ENCODE results near the gene GPC2.

The GPC2 gene

DNA sequence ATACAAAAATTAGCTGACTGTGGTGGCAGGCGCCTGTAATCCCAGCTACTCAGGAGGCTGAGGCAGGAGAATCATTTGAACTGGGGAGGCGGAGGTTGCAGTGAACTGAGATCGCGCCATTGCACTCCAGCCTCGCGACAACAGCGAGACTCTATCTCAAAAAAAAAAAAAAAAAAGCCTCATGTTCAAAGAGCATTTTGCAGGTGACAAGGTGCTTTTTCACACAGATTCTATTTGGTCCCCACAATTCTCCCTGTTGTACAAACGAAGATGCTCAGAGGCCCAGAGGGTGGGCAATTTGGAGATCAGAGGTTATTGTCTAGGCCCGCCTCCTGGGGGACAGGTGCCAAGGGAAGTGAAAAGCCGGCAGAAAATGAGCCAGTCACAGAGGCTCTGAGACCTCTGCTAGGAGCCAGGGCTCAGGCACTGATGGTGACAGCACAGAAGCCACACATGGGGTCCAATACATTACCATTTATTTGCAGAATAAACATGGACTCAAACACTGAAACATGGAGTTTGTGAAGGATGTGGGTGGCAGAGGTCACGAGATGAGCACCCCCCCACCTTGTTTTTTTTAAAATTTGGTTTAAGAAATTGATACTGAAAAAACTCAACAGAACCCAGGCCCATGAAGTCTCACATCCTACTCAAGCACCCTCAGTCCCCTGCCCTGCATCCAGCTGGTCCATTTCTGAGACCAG is 7.9 kb downstream of the GPC2 start:
- DNase-seq (ENCODE audit: low read depth) = no peak

DNA sequence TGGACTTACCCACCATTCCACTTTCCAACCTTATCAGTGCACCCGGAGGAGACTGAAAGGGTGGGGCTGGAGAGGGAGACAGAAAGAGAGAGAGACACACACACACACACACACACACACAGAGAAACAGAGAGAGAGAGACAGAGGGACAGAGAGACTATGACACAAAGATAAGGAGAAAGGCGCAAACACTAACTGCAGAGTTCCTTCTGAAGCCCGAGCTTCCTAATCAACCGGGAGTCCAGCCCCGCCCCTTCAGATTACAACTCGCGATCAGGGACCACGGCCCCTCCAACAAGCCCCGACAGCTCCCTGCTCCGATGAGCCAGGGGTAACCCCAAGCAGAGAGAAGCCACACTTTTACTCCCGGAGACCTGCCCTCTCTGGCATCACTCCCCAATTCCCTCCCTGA is 9.3 kb downstream of the GPC2 start:
- DNase-seq (ENCODE audit: low read depth) = no peak

DNA sequence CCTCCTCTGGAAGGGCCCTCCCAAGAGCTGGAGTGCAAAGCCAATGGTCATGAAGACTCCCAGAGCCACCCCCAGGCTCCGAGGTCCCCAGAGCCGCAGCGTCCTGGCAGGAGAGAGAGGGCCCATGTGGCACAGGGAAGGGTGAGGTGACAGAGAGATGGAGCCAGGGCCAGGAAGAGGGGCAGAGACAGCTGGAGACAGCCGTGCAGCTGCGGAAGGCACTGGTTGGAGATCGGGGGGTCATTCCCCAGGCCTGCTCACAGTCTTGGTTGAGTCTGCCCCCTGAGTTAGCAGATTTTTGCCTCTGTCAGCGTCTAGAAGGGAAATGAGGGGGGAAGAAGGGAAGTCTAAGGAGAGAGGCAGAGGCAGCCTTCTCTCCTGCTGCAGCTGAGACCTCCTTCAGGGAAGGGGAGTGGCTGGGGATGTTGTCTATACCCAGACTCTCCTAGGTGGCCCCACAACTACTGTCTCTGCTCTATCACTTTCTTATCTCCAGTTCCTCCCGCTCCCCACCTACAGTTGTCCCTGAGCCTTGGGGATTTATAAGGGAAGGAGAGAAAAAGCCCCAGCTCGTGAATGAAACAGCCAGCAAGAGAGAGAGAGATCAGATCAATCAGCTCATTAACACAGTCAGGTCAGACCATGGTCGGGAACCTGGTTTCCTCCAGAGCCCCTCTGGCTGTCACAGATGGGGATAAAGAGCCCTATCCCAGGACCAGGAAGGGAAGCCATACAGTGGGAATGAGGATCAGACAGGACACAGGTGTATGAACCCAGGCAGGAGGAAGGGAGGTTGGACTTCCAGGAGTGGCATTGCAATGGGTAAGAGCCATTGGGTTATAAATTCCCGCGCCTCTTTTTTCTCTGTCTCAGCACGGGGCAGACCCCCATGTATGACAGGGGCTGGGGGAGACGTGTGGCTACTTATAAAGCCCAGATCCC is 9.9 kb downstream of the GPC2 start:
- DNase-seq (ENCODE audit: low read depth) = no peak

DNA sequence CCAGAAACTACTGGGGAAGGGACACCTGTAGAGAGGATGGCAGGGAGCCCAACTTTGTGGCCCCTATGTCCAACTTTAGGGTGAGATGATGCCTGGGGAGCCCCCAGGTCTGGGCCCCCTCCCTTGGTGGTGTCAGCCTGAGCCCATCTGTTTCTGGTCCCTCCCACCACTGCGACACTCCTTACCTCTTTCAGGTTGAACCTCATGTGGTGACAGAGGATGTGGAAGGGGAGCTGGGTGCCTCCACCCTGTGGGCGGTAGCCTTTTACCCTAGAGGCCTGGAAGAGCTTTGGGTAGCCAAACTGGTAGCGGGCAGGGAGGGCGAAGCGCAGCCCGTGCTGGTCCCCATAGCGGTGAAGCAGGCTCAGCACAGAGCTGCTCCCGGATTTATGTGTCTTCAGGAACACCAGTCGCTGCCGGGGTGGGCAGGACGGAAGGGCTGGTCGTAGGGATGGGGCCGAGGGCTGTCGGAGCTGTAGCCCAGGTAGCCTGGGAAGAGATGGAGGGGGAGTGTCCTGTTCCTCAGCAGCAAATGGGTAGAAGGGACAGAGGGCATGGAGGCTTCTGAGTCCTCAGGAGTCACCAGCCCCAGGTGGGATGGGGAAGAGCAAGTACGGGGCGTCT is 10.8 kb downstream of the GPC2 start:
- DNase-seq (ENCODE audit: low read depth) = no peak

DNA sequence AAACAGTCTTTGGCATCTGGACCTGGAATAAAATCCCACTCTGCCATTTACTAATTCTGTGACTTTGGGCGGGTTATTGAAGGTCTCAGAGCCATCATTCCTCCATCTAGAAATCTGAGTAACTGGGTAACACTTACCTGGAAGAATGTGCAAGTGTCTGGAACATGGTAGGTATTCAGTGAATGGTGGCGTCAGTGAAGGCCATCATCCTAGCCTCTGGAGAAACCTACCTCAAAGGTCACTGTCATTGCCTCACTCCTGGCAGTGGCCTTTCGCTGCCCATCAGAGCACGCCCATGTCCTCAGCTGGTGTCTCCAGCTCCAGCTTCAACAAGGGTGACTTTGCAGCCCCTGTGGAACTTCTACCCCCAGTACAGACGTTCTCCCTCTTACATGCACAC is 13.3 kb downstream of the GPC2 start:
- no peak for DNase-seq (ENCODE audit: low read depth)

DNA sequence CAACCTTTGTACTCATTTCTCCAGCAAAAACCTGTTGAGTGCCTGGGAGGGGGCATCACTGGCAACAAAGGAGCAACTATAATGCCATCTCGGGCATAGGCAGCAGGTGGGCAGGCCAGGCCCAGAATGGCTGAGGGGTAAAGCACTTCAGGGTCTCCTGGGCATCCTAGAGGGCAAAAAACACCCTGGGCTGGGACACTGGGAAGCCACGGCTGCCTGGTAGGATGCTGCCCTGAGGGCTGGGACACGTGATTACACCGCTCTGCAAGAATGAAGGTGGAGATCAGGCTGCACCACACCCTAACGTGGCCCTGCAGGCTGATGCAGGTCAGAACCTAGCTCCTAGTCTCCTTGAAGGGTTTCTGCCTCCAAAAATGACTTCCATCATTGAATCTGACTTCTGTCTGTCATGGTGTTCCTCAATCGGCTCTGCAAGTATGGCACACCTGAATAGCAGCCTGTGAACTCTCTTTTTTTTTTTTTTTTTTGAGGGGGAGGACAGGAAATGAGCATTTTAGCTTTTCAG is 14.1 kb downstream of the GPC2 start:
- DNase-seq (ENCODE audit: low read depth) = no peak

DNA sequence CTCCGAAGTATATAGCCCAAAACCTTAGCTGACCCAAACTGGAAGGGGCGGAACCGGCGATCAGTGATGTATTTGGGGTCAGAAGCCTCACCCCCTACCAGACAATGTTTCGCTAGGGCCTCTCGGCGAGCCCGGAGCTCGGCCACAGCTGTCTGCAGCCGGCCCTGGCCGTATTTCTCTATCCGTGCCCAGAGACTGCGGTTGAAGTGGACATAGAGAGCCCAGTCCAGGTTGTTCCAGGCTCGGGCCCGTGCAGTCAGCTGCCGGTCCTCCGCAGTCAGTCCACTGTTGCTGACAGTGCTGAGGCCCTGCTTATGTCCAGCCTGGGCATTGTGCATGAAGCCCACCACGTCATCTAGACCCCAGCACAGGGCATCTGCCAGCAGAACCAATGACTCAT is 17.1 kb downstream of the GPC2 start:
- no peak for DNase-seq (ENCODE audit: low read depth)

DNA sequence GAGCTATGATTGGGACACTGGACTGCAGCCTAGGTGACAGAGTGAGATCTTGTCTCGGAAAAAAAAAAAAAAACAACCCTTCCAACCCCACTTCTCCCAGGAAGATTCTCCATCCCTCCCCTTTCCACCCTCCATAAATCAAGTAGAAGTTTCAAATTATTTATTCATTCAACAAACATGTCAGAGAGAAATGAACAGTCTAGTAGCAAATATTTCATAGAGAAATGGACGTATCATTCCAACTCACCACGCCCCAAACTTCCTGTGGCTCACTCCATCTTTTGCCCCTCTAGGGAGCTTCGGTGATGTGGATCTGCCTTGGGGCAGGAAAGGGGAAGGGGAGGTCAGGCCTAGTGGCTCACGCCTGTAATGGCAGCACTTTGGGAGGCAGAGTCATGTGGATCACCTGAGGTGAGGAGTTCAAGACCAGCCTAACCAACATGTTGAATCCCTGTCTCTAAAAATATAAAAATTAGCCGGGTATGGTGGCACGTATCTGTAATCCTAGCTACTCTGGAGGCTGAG is 18.0 kb downstream of the GPC2 start:
- DNase-seq (ENCODE audit: low read depth) = no peak

DNA sequence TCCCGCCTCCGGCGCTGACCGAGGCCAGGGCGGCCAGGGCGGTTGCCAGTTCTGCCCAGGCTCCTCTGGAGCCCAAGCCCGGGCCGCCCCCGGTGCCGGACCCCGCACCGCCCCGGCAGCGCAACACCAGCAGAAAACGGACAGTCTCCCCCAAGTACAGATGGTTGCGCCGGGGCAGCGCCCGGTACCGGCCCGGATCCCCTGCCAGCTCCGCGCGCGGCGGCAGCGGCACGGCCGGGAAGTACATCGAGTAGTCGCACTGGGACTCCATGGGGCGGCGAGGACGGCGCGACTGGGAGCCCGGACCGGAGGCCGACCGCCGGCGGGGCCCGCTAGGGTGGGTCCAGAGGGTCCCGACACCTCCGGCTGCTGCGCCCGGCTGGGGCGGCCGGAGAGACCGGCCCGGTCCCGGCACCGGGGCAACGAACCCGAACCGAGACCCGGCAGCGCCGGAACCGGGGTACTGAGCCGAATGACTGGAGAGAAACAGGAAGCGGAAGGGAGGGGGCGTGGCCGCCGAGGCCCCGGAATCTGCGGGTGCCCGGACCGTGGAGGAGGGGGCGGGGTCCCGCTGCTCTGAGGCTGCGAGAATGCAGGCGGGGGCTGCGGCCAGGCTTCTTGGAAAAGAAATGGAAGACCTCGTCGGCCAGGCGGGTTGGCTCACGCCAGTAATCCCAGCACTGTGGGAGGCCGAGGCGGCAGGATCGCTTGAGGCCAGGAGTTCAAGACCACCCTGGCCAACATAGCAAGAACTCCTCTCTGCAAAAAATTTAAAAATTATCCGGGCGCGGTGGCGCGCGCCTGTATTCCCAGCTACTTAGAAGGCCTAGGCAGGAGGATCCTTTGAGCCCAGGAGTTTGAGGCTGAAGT is 18.7 kb downstream of the GPC2 start, which contains the start of gene TRAPPC14:
Gene TRAPPC14, minus strand, starts transcription at position 495 of the 870 bp plus-strand sequence. Its CDS starts 224 bp downstream, at position 271.
- DNase-seq (ENCODE audit: low read depth) = peak; percentile 90

DNA sequence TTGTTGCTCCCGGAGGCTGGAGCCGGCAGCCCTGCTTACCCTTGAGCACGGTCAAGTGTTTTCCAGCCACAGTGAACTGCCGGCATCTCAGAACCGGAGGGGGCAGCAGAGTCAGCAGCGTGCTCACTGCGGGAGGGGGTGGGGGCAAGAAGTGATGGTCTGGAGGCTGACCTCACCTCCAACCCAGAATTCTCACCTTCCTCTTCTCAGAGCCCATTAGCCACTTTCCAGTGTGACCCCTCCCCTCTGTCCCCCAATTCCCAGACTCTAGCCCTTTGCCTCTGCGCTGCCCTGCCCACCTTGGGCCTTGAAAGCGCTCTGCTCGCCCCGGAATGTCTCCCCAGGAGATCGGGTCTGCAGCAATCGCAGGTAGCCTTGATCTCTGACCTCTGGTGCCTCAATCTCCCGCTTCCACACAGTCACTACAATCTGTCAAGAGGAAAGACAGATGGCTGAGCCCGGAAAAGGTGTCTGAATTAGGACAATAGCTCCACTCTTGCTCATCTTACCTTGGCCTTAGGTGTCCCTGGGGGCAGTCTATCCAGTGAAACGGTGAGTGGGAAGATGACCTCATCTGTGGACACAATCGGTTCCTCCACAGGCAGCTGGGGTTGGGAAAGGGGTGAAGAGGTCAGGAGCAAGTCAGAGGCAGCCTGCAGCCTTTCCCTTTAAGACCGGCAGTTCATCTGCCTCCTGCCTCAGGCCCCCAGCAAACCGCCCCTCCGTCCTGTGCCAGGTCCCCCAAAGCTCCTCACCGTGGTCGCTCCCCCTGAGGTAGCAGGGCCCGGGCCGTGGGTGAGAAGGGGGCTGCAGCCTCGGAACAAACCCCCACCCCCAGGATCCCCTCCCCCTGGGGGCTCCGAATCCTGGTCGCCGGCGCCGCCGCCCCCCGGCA is 19.6 kb downstream of the GPC2 start:
- no peak for DNase-seq (ENCODE audit: low read depth)

DNA sequence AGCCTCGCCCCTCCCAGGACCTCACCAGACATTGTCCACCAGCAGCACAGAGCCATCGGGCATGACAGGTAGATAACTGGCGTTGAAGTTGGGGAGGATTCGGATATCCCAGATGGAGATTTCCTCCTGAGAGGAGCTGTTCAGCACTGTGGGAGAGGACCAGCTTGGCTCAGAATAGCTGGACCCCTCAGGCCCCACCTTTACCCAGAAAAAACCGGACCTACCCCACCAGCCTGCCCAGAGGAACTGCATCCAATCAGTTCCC is 20.2 kb downstream of the GPC2 start:
- DNase-seq (ENCODE audit: low read depth) = no peak

DNA sequence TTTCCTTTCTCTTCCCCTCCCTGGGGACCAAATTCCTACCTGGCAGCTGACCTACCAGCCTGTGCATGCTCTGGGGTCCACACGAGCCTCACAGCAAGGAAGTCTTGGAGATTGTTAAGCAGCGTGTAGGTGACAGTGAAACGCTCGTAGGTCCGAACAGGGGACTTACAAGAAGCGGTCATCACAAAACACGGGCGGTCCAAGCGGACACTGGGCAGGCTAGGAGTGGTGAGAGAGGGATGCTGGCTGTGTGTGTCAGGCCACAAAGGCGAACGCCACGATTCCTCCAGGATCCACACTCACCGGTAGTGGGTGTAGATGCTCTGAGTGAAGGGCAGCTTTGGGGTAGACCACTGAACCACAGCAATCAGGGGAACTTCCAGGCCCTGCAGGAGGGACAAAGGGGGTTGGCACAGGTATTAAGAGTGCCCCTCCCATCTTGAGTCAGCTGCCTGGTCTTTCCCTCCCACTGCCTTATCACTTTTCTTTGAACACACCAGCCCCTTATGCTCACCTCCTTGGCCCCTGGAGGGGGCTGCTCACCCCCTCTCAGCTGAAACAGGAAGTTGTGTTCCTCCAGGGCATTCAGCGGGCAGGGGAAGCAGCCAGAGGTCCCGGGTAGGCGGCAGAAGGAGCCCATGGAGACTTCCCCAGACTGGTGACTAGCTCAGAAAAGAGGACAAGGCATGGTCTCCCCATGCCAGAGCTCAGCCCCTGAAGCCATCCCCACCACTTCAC is 20.7 kb downstream of the GPC2 start:
- no peak for DNase-seq (ENCODE audit: low read depth)

DNA sequence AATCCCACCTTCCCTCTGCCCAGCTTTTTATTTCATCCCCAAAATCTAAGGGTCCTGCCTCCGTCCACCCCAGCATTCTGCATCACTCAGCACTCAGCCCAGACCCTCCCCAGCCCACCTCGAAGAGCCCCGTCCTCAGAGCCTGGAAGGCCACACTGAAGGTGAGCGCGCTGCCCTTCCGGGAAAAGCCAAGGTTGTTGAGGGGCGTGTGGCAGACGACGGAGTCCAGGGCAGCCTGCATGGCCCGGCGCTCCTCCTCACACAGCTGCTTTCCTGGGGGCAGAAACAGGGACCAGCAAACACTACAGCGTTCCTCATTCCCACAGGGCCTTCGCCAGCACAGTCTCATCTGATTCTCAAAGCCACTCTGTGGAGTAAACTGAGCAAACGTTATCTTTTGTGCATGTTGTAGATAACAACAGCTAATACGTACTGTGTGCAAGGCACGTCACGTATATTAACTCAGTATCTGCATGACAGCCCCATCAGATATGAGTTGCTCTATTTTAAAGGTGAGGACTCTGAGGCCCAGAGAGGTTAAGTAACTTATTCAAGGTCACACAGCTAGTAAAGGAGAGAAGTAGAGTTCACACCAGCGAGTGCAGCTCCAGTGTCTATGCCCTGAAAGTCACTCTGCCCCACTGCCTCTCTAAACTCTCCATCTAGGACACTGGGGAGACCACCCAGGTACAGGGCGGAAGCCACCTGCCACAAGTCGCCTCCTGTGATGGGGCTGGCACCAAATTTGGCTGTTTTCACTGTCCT is 21.4 kb downstream of the GPC2 start:
- DNase-seq (ENCODE audit: low read depth) = no peak

DNA sequence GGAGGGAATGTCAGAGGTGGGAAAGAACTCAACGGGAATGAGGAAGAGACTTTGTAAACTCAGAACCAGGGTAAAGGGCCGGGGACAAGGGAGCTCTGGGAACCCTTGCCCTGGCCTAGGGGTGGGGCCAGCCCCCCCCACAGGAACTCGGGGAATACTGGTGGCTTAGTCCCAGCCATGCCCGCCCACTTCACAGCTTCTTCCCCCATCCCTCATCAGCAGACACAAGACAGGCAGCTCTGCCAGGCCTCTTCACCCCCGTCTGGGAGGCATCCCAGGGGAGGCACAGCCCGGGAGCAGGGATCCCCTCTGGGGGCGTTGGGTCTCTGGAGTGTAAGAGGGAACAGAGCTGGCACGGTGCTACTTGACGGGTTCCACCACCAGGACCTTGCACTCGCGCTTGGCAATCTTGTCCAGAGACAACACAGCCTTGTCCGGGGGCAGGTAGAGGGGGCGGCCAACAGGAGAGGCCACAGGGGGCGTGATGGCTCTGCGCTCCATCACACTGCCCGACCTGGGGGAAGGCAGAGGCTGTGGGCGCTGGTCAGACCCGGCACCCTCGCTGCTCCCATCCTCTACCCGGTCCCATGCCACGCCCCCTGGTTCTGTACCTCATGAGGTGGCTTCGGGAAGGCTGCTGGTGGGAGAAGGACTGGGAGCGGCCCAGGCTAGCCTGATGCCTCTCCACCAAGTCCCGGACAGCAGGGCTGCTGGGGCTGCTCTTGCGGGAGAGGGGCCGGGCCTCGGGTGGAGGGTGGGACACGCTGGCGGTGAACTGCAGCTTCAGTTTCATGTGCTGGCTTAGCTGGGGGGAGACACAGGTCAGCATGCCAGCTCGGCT is 22.3 kb downstream of the GPC2 start:
- DNase-seq (ENCODE audit: low read depth) = no peak

DNA sequence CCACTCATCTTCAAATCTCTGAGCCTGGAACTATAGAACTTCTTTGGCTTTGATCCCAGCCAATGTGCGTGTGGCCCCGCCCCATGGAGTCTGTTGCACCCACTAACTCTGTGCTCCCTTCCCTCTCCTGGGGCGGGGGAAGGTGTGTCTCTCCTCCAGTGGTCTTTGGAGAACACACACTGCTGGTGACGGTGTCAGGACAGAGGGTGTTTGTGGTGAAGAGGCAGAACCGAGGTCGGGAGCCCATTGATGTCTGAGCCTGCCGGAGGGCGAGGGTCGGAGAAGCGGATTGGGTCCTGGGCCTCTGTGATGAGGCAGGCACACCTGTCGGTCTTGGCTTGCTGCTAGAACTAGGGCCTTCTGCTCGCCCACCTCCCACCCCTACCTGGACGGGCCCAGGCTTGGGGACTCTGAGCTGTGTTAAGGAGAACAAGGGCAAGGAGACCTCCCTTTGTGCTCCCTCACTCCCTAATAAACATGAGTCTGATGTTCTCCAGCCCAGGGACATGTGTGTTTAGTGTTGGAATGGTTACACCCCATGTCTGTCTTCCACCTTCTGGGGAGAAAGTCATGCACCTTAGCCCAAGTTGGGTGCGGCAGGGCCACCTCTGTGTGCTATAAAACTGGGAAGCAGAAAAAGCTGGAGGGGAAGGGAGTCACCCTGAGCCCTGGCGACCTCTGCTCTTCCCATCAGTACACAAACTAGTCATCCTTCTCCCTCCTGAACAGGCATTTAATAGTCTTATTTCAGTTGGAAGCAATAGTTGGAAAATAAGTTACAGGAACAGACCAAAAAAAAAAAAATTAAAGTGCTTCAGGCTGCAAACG is 23.3 kb downstream of the GPC2 start:
- no peak for DNase-seq (ENCODE audit: low read depth)

DNA sequence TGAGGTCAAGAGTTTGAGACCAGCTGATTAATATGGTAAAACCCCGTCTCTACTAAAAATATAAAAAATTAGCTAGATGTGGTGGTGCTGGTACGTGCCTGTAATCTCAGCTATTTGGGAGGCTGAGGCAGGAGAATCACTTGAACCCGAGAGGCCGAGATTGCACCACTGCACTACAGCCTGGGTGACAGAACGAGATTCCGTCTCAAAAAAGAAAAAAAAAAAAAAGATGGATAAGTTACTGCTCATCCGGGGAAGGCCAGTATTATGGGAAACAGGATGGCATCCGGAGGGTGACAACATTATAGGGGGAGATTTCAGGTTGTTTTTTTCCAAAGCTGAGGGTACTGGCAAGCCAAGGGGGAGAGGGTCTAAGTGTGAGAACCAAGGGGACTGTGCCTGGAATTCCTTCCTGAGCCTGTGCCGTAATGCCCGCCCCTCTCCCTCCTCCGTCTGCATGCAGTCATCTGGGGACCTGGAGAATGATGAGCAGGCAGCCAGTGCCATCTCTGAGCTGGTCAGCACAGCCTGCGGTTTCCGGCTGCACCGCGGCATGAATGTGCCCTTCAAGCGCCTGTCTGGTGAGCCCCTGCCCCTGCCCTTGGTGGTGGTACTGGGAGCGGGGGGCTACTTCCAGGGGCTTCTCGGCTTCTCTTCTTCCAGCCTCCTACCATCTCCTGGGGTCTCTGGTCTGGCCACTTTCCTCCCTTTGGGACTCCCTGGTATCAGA is 24.1 kb downstream of the GPC2 start:
- no peak for DNase-seq (ENCODE audit: low read depth)

DNA sequence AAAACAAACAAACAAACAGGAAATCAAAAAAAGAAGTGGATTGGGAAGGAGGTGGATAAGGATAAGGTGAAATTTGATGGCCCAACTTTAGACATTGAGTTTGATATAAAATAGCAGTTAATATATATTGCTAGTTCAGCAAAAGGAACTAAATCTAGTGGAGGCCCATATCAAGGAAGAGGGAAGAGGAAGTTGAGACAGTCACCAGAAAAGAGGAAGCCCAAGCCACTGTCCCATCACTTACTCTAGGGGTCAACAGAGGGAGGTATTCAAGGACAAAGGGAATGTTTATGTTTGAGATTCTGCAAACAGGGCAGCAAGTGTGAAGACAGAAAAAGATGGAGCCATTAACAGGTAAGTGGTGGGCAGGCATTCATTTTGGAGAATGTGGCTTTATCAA is 24.8 kb downstream of the GPC2 start:
- DNase-seq (ENCODE audit: low read depth) = no peak

All from activated T-cell treated with anti-CD3 and anti-CD28 coated beads for 1 hour (primary cell).